ENCODE measurements around the gene PPP1R12A.

DNA sequence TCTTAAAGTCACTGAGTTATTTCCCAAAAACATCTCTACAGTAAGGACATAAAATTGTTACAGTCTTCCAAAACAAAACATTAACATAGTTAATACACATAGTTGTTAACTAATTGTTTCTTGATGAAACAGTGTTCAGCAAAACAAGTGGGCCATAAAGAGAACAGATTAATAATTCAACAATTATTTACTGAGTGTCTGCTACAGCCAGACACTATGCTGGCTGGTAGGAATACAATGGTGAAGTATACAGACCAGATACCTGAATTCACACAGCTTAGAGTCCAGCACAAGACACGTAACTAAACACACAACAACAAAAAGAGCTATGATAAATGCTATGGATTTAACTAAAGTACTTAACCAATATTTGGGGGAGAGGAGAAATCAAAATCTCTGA, 47.0 kb downstream of the PPP1R12A start:
- TF ChIP-seq POLR2A (IDR thresholded peaks at IDR 0.05): no peak
- TF ChIP-seq, protein P1, sequence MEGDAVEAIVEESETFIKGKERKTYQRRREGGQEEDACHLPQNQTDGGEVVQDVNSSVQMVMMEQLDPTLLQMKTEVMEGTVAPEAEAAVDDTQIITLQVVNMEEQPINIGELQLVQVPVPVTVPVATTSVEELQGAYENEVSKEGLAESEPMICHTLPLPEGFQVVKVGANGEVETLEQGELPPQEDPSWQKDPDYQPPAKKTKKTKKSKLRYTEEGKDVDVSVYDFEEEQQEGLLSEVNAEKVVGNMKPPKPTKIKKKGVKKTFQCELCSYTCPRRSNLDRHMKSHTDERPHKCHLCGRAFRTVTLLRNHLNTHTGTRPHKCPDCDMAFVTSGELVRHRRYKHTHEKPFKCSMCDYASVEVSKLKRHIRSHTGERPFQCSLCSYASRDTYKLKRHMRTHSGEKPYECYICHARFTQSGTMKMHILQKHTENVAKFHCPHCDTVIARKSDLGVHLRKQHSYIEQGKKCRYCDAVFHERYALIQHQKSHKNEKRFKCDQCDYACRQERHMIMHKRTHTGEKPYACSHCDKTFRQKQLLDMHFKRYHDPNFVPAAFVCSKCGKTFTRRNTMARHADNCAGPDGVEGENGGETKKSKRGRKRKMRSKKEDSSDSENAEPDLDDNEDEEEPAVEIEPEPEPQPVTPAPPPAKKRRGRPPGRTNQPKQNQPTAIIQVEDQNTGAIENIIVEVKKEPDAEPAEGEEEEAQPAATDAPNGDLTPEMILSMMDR (IDR thresholded peaks at IDR 0.05): no peak
